ENCODE data around the gene PAPOLA. TPM values are rescaled to one million over a fixed set of nuclear protein-coding genes. Genes with fewer than 3 reads are reported as not detected.

The PAPOLA gene
- total and polyA plus RNA-seq, 2 donors (not counting 1 experiment from before 2014, with no cell fraction given), result 104 to 324 TPM

DNA sequence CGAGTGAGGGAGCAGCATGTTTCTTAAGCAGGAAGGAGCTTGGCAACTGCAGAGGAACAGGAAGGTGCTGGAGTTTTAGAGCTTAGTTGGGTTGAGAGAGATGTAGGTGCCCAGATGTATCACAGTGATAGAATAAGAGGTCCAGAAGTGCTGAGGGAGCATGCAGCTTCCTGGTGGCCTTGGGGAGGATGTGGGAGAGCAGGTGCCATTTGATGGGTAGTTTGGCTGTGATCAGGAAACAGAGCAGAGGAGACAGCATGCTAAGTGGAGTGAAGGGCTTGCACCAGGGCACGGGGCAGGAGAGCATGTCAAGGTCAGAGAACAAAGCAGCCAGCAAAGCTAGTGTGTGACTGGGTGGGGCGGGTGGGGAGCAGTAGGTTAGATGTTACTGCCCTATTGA lies 74.8 kb downstream of the PAPOLA start:
- Histone ChIP-seq H3K36me3 (replicated peaks in 1 of 2; ENCODE audit: control extremely low read depth in 1 of 2, control insufficient read depth in 1 of 2, extremely low read depth in 1 of 2, insufficient read depth in 2 of 2, low read length in 1 of 2) (peaks cover 0 to 10% of the 10 kb centered on the region in 2 experiments), H3K27ac (ENCODE audit: low read length in 2 of 2) (peak overlapping the region; percentile 6 to 46), H4K20me1 (ENCODE audit: control insufficient read depth, insufficient read depth, low read length, poor library complexity, severe bottlenecking) (no peaks in the 10 kb centered on the region), H3K4me1 (ENCODE audit: control insufficient read depth in 2 of 2, insufficient read depth in 2 of 2, low read length in 2 of 2) (peaks cover 10 to 11% of the 10 kb centered on the region in 2 donors), H3K9me3 (ENCODE audit: control extremely low read depth in 1 of 3, control insufficient read depth in 2 of 3, insufficient read depth in 1 of 3, low read length in 2 of 3) (no peaks in the 10 kb centered on the region), H3K4me3 (ENCODE audit: control extremely low read depth in 1 of 5, extremely low read depth in 1 of 5, insufficient read depth in 1 of 5, low read depth in 2 of 5, low read length in 4 of 5) (no peak overlapping the region), H2AFZ (ENCODE audit: insufficient read depth, low read depth, low read length, poor library complexity, severe bottlenecking) (no peak overlapping the region), H3K79me2 (ENCODE audit: control insufficient read depth, insufficient read depth, low read length) (no peaks in the 10 kb centered on the region), H3K9ac (ENCODE audit: low read length) (no peak overlapping the region), H3K4me2 (replicated peaks; ENCODE audit: low read depth, low read length, poor library complexity, severe bottlenecking) (peak overlapping the region; percentile 16), H3K27me3 (replicated peaks in 1 of 4; ENCODE audit: control extremely low read depth in 1 of 4, control insufficient read depth in 3 of 4, insufficient read depth in 4 of 4, low read length in 3 of 4) (no peaks in the 10 kb centered on the region)
- peak overlapping the region; percentile 44 for H3K27ac Mint-ChIP-seq
- no peaks in the 10 kb centered on the region for H3K27me3 Mint-ChIP-seq
- DNase-seq (no peak), ATAC-seq (ENCODE audit: low read depth) (no peak)
- ChIA-PET POLR2A (no interaction called here), CTCF (interaction anchor here (1.6 kb wide), 1 partner anchor 9 kb away, joined by 4 read pairs; no protein-coding TSS in a partner anchor)
- H3K4me1 Mint-ChIP-seq, result peaks cover 24% of the 10 kb centered on the region
- 30% methylated on average over 3 of the region's 3 CpGs for WGBS (ENCODE audit: insufficient coverage)
- TF ChIP-seq, protein P1, sequence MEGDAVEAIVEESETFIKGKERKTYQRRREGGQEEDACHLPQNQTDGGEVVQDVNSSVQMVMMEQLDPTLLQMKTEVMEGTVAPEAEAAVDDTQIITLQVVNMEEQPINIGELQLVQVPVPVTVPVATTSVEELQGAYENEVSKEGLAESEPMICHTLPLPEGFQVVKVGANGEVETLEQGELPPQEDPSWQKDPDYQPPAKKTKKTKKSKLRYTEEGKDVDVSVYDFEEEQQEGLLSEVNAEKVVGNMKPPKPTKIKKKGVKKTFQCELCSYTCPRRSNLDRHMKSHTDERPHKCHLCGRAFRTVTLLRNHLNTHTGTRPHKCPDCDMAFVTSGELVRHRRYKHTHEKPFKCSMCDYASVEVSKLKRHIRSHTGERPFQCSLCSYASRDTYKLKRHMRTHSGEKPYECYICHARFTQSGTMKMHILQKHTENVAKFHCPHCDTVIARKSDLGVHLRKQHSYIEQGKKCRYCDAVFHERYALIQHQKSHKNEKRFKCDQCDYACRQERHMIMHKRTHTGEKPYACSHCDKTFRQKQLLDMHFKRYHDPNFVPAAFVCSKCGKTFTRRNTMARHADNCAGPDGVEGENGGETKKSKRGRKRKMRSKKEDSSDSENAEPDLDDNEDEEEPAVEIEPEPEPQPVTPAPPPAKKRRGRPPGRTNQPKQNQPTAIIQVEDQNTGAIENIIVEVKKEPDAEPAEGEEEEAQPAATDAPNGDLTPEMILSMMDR (IDR thresholded peaks at IDR 0.05), result no peak
- TF ChIP-seq EZH2 (IDR thresholded peaks at IDR 0.05; ENCODE audit: borderline replicate concordance, insufficient read depth, low read depth, low read length, poor library complexity, severe bottlenecking), result no peak
- intact Hi-C loops (cut with micrococcal nuclease), result no loop called here
- no peaks in the 10 kb centered on the region for H3K9me3 Mint-ChIP-seq (ENCODE audit: insufficient read depth)
- no peak overlapping the region for H3K4me3 Mint-ChIP-seq

DNA sequence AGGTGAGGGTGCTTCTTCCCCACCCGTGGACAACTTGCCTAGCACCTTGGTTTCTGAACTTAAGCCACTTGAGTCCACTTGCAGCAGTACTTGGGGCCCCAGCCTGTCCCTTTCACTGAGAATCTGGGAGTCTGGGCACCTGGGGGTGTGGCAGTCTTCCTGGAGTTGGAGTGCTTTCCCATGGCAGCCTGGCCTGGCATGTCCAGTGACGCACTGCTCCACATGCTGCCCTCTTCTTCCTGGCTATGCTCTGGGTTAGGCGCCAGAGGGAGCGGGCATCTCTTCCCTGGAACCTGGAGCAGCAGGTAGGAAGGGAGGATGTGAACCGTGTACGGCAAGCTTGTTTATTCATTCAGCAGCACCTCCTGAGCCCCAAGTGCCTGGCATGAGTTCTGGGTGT lies 76.4 kb downstream of the PAPOLA start:
- ChIA-PET CTCF (no interaction called here), POLR2A (no interaction called here)
- H3K9me3 Mint-ChIP-seq (ENCODE audit: insufficient read depth), result no peaks in the 10 kb centered on the region
- no peaks in the 10 kb centered on the region for H3K27me3 Mint-ChIP-seq
- peaks cover 0 to 6% (median 0%) of the 10 kb centered on the region in 4 experiments for H3K27me3 ChIP-seq (replicated peaks in 1 of 4; ENCODE audit: control extremely low read depth in 1 of 4, control insufficient read depth in 3 of 4, insufficient read depth in 4 of 4, low read length in 3 of 4)
- H3K9me3 ChIP-seq (ENCODE audit: control extremely low read depth in 1 of 3, control insufficient read depth in 2 of 3, insufficient read depth in 1 of 3, low read length in 2 of 3), result no peaks in the 10 kb centered on the region
- H3K79me2 ChIP-seq (ENCODE audit: control insufficient read depth, insufficient read depth, low read length), result no peaks in the 10 kb centered on the region
- no peak overlapping the region for H3K4me2 ChIP-seq (replicated peaks; ENCODE audit: low read depth, low read length, poor library complexity, severe bottlenecking)
- no peak overlapping the region for H3K27ac ChIP-seq (ENCODE audit: low read length in 2 of 2)
- H3K9ac ChIP-seq (ENCODE audit: low read length), result no peak overlapping the region
- no peaks in the 10 kb centered on the region for H3K36me3 ChIP-seq (replicated peaks in 1 of 2; ENCODE audit: control extremely low read depth in 1 of 2, control insufficient read depth in 1 of 2, extremely low read depth in 1 of 2, insufficient read depth in 2 of 2, low read length in 1 of 2)
- H3K4me1 ChIP-seq (ENCODE audit: control insufficient read depth in 2 of 2, insufficient read depth in 2 of 2, low read length in 2 of 2), result peaks cover 10 to 11% of the 10 kb centered on the region in 2 donors
- intact Hi-C loops (cut with micrococcal nuclease), result no loop called here
- no peaks in the 10 kb centered on the region for H4K20me1 ChIP-seq (ENCODE audit: control insufficient read depth, insufficient read depth, low read length, poor library complexity, severe bottlenecking)
- WGBS (ENCODE audit: insufficient coverage), result 95% methylated on average over 4 of the region's 6 CpGs
- peaks cover 34% of the 10 kb centered on the region for H3K4me1 Mint-ChIP-seq
- H3K4me3 ChIP-seq (ENCODE audit: control extremely low read depth in 1 of 5, extremely low read depth in 1 of 5, insufficient read depth in 1 of 5, low read depth in 2 of 5, low read length in 4 of 5), result no peak overlapping the region
- TF ChIP-seq EZH2 (IDR thresholded peaks at IDR 0.05; ENCODE audit: borderline replicate concordance, insufficient read depth, low read depth, low read length, poor library complexity, severe bottlenecking), result no peak
- TF ChIP-seq, protein P1 (IDR thresholded peaks at IDR 0.05), result no peak
- no peak overlapping the region for H3K4me3 Mint-ChIP-seq
- DNase-seq (no peak), ATAC-seq (ENCODE audit: low read depth) (no peak)
- no peak overlapping the region for H3K27ac Mint-ChIP-seq
- H2AFZ ChIP-seq (ENCODE audit: insufficient read depth, low read depth, low read length, poor library complexity, severe bottlenecking), result no peak overlapping the region
